OCI-LY7 (cell line): ENCODE data around the gene BIK. TPM values are rescaled to one million over a fixed set of nuclear protein-coding genes. Genes with fewer than 3 reads are reported as not detected.

Source experiments
- BruUV-seq: library from RNA; stranded (reverse); fragments of 400-500 nt; replicated peaks from 2 replicates; lab custom pipeline; 2021; lab: Mats Ljungman, UMichigan
- CTCF ChIA-PET: fragments of 300-600 bp; sonication (Branson Sonifier 250); formaldehyde crosslinking; loops from one replicate; lab custom pipeline; 2022; ENCODE audit warnings: antibody characterized with exemption; ENCODE audit not compliant: unreplicated experiment; lab: Charles Lee
- POLR2A ChIA-PET: fragments of 300-600 bp; sonication (Branson Sonifier 250); formaldehyde crosslinking; loops from one replicate; lab custom pipeline; 2022; ENCODE audit warnings: antibody characterized with exemption; lab: Charles Lee
- DNase-seq: peaks from one replicate; pipeline ENCODE4 v3.0.0-alpha.2; 2015; ENCODE audit warnings: low spot score
- H2AFZ ChIP-seq: fragments of 200-600 bp; sonication (generic), shearing (Covaris generic); 2 replicates; pipeline ENCODE4 v1.6.1; 2014; ENCODE audit warnings: mild to moderate bottlenecking, antibody characterized with exemption, low read length, moderate library complexity
- H3K27ac ChIP-seq: fragments of 200-600 bp; sonication (generic); 2 replicates; pipeline ENCODE4 v1.5.1; 2014; ENCODE audit warnings: mixed run types, low read depth, mild to moderate bottlenecking, moderate library complexity, low read length, inconsistent platforms; ENCODE audit not compliant: poor library complexity, severe bottlenecking
- H3K36me3 ChIP-seq: fragments of 200-600 bp; sonication (generic); 2 replicates; pipeline ENCODE4 v1.6.1; 2014; ENCODE audit warnings: mild to moderate bottlenecking, antibody characterized with exemption, low read length, moderate library complexity, mixed read lengths; ENCODE audit not compliant: insufficient read depth
- H3K4me1 ChIP-seq: fragments of 200-600 bp; sonication (generic); 2 replicates; pipeline ENCODE4 v1.5.1; 2014; ENCODE audit warnings: mild to moderate bottlenecking, low read length; ENCODE audit not compliant: insufficient read depth, poor library complexity, severe bottlenecking
- H3K4me2 ChIP-seq: fragments of 200-600 bp; sonication (generic); 2 replicates; pipeline ENCODE4 v1.6.1; 2014; ENCODE audit warnings: mild to moderate bottlenecking, low read length
- H3K4me3 ChIP-seq: fragments of 200-600 bp; sonication (generic); 2 replicates; pipeline ENCODE4 v1.5.1; 2014; ENCODE audit warnings: mild to moderate bottlenecking, low read depth, low read length; ENCODE audit not compliant: poor library complexity, severe bottlenecking
- H3K79me2 ChIP-seq: fragments of 200-600 bp; sonication (generic); 2 replicates; pipeline ENCODE4 v1.6.1; 2016; ENCODE audit warnings: low read depth, mild to moderate bottlenecking, low read length, moderate library complexity, mixed read lengths; ENCODE audit not compliant: insufficient read depth
- H3K9me2 ChIP-seq: fragments of 200-600 bp; sonication (generic); 2 replicates; pipeline ENCODE4 v1.6.1; 2016; ENCODE audit warnings: mild to moderate bottlenecking, low read length, mixed read lengths; ENCODE audit not compliant: insufficient read depth
- H3K9me3 ChIP-seq: fragments of 200-600 bp; sonication (generic); 2 replicates; pipeline ENCODE4 v1.6.1; 2014; ENCODE audit warnings: mild to moderate bottlenecking, mixed run types, low read length, mixed read lengths
- H4K20me1 ChIP-seq: fragments of 200-600 bp; sonication (generic); 2 replicates; pipeline ENCODE4 v1.6.1; 2014; ENCODE audit warnings: mild to moderate bottlenecking, antibody characterized with exemption, low read length, moderate library complexity, mixed read lengths; ENCODE audit not compliant: insufficient read depth
- CTCF ChIP-seq: fragments of 200-600 bp; sonication (generic); conservative IDR thresholded peaks from 2 replicates; pipeline ENCODE4 v1.5.1; 2014; ENCODE audit warnings: mild to moderate bottlenecking, antibody characterized with exemption, low read length, moderate library complexity, mixed read lengths
- EZH2phosphoT487 ChIP-seq: fragments of 200-600 bp; sonication (generic); IDR thresholded peaks from 2 replicates; pipeline ENCODE4 v1.6.1; 2018; ENCODE audit warnings: low read depth, borderline replicate concordance, mild to moderate bottlenecking, mixed run types, antibody characterized with exemption, low read length, moderate library complexity, mixed read lengths
- intact Hi-C: fragments of 100-400 bp; cut with micrococcal nuclease; formaldehyde crosslinking; loops from one replicate; pipeline ENCODE4 v1.10.0; 2022; ENCODE audit not compliant: unreplicated experiment
- total RNA-seq, 2 experiments: library from RNA; depleted of rRNA in 1 of 2; stranded (reverse); fragments of >200 nt in 1 of 2; shearing (Covaris generic) in 1 of 2; gene quantifications; 2 replicates each; pipeline ENCODE4 v1.2.3, GENCODE V29; 2014 to 2022

BIK gene
- total RNA-seq, 2 experiments from 2014 or later, result 88.4 to 143 TPM

GRCh38 chr22:43066844-43067385 is 43.6 kb upstream of the BIK start:
- no peaks in the 10 kb centered on the region for H3K9me2 ChIP-seq
- H3K27ac ChIP-seq, result no peak overlapping the region
- no peak overlapping the region for H2AFZ ChIP-seq
- no peaks in the 10 kb centered on the region for H3K4me1 ChIP-seq
- DNase-seq, result no peak
- TF ChIP-seq CTCF, result no peak
- no peak for TF ChIP-seq EZH2phosphoT487
- intact Hi-C loops, result no loop called here
- H3K4me2 ChIP-seq, result no peak overlapping the region
- no peaks in the 10 kb centered on the region for H4K20me1 ChIP-seq
- CTCF ChIA-PET, result no interaction called here
- H3K79me2 ChIP-seq, result no peaks in the 10 kb centered on the region
- no peak overlapping the region for H3K4me3 ChIP-seq
- no peaks in the 10 kb centered on the region for H3K36me3 ChIP-seq
- H3K9me3 ChIP-seq, result no peaks in the 10 kb centered on the region
- BruUV-seq, result no TSS peak
- POLR2A ChIA-PET, result interaction anchor here (0.7 kb wide), 1 partner anchor 9 kb away, joined by 3 read pairs; no protein-coding TSS in a partner anchor

- Histone ChIP-seq H3K9me2 (no peaks in the 10 kb centered on the region), H3K9me3 (no peaks in the 10 kb centered on the region), H3K4me1 (no peaks in the 10 kb centered on the region), H3K4me2 (no peak overlapping the region), H3K4me3 (no peak overlapping the region), H4K20me1 (no peaks in the 10 kb centered on the region), H2AFZ (no peak overlapping the region), H3K36me3 (no peaks in the 10 kb centered on the region), H3K79me2 (no peaks in the 10 kb centered on the region), H3K27ac (no peak overlapping the region)
- ChIA-PET CTCF (no interaction called here), POLR2A (no interaction called here)
- no TSS peak for BruUV-seq
- TF ChIP-seq CTCF (no peak), EZH2phosphoT487 (no peak)
- DNase-seq, result no peak
- intact Hi-C loops, result no loop called here
These were observed 33.3 kb upstream of the BIK start for GRCh38 chr22:43077121-43077877.

GRCh38 chr22:43078522-43078921 is 32.0 kb upstream of the BIK start:
- CTCF ChIA-PET, result no interaction called here
- no TSS peak for BruUV-seq

More at GRCh38 chr22:43078522-43078921, 32.0 kb upstream of the BIK start:
- Histone ChIP-seq H3K4me1 (no peaks in the 10 kb centered on the region), H3K9me2 (no peaks in the 10 kb centered on the region), H2AFZ (no peak overlapping the region), H3K9me3 (no peaks in the 10 kb centered on the region), H3K27ac (no peak overlapping the region), H4K20me1 (no peaks in the 10 kb centered on the region), H3K79me2 (no peaks in the 10 kb centered on the region), H3K4me3 (no peak overlapping the region), H3K4me2 (no peak overlapping the region), H3K36me3 (no peaks in the 10 kb centered on the region)
- POLR2A ChIA-PET, result no interaction called here
- no peak for DNase-seq
- intact Hi-C loops, result no loop called here
- no peak for TF ChIP-seq CTCF
- TF ChIP-seq EZH2phosphoT487, result no peak
